ENCODE results near the gene MRGPRX4. TPM values are rescaled to one million over a fixed set of nuclear protein-coding genes. Genes with fewer than 3 reads are reported as not detected.
"Not testable (repeated sequence)": the region's sequence is repeated elsewhere in the genome, so short reads cannot be mapped to it uniquely, and the experiment has no call there.

The MRGPRX4 gene
- total RNA-seq, 2 experiments from 2014 or later, result not detected

- H3K36me3 Mint-ChIP-seq (ENCODE audit: low read depth), result no peaks in the 10 kb centered on the region
- H3K4me3 Mint-ChIP-seq, result no peak overlapping the region
- no peaks in the 10 kb centered on the region for H3K4me1 Mint-ChIP-seq (ENCODE audit: low read depth)
- CTCF ChIA-PET, result no interaction called here
- no peak overlapping the region for H3K27ac Mint-ChIP-seq
- intact Hi-C loops (cut with micrococcal nuclease), result loop anchor here (5.0 kb wide), 1 partner anchor 69 kb away; no protein-coding TSS in a partner anchor
- H3K9me3 Mint-ChIP-seq, result no peaks in the 10 kb centered on the region
- DNase-seq, result no peak
- peaks cover 17% of the 10 kb centered on the region for H3K27me3 Mint-ChIP-seq (ENCODE audit: low read depth)
Observed at GRCh38 chr11:18173225-18173866, 709 bp downstream of the MRGPRX4 start.

- H3K4me3 Mint-ChIP-seq, result no peak overlapping the region
- H3K27me3 Mint-ChIP-seq (ENCODE audit: low read depth), result peaks cover 18% of the 10 kb centered on the region
- H3K36me3 Mint-ChIP-seq (ENCODE audit: low read depth), result no peaks in the 10 kb centered on the region
- DNase-seq, result no peak
- no peaks in the 10 kb centered on the region for H3K9me3 Mint-ChIP-seq
- intact Hi-C loops (cut with micrococcal nuclease), result no loop called here
- H3K27ac Mint-ChIP-seq, result no peak overlapping the region
- CTCF ChIA-PET, result interaction anchor here (0.6 to 1.1 kb wide), 3 partner anchors 15 to 73 kb away, joined by 3 read pairs; no protein-coding TSS in a partner anchor
- H3K4me1 Mint-ChIP-seq (ENCODE audit: low read depth), result no peaks in the 10 kb centered on the region
Observed at GRCh38 chr11:18188796-18189195, 16.2 kb downstream of the MRGPRX4 start.

- DNase-seq; CTCF ChIA-PET; H3K27ac Mint-ChIP-seq; H3K9me3 Mint-ChIP-seq; H3K36me3 Mint-ChIP-seq (ENCODE audit: low read depth); H3K4me1 Mint-ChIP-seq (ENCODE audit: low read depth); H3K4me3 Mint-ChIP-seq; intact Hi-C loops (cut with micrococcal nuclease): not testable (repeated sequence)
- peaks cover 15% of the 10 kb centered on the region for H3K27me3 Mint-ChIP-seq (ENCODE audit: low read depth)
Observed at GRCh38 chr11:18189476-18190245, 17.0 kb downstream of the MRGPRX4 start.

GRCh38 chr11:18191376-18191775 lies 18.7 kb downstream of the MRGPRX4 start:
- intact Hi-C loops (cut with micrococcal nuclease), result no loop called here
- no peak for DNase-seq
- Mint-ChIP-seq H3K4me1 (ENCODE audit: low read depth) (no peaks in the 10 kb centered on the region), H3K36me3 (ENCODE audit: low read depth) (no peaks in the 10 kb centered on the region), H3K9me3 (no peaks in the 10 kb centered on the region), H3K4me3 (no peak overlapping the region), H3K27ac (no peak overlapping the region), H3K27me3 (ENCODE audit: low read depth) (peaks cover 10% of the 10 kb centered on the region)
- CTCF ChIA-PET, result interaction anchor here (1.1 kb wide), 1 partner anchor 414 kb away, joined by 3 read pairs; no protein-coding TSS in a partner anchor

- peak; percentile 26 for DNase-seq
Observed at GRCh38 chr11:18193010-18193409, 20.4 kb downstream of the MRGPRX4 start.

GRCh38 chr11:18196532-18196931 lies 23.9 kb downstream of the MRGPRX4 start:
- DNase-seq, result no peak
- H3K27me3 Mint-ChIP-seq (ENCODE audit: low read depth), result peaks cover 6% of the 10 kb centered on the region
- H3K36me3 Mint-ChIP-seq (ENCODE audit: low read depth), result no peaks in the 10 kb centered on the region
- intact Hi-C loops (cut with micrococcal nuclease), result no loop called here
- no peaks in the 10 kb centered on the region for H3K9me3 Mint-ChIP-seq
- no peak overlapping the region for H3K4me3 Mint-ChIP-seq
- CTCF ChIA-PET, result no interaction called here
- no peak overlapping the region for H3K27ac Mint-ChIP-seq
- H3K4me1 Mint-ChIP-seq (ENCODE audit: low read depth), result no peaks in the 10 kb centered on the region

More at GRCh38 chr11:18193010-18193409, 20.4 kb downstream of the MRGPRX4 start:
- CTCF ChIA-PET, result interaction anchor here (0.5 to 0.7 kb wide), 2 partner anchors 78 to 89 kb away, joined by 3 read pairs; no protein-coding TSS in a partner anchor
- Mint-ChIP-seq H3K36me3 (ENCODE audit: low read depth) (no peaks in the 10 kb centered on the region), H3K27me3 (ENCODE audit: low read depth) (peaks cover 3% of the 10 kb centered on the region), H3K9me3 (no peaks in the 10 kb centered on the region), H3K4me1 (ENCODE audit: low read depth) (no peaks in the 10 kb centered on the region), H3K4me3 (no peak overlapping the region), H3K27ac (no peak overlapping the region)
- intact Hi-C loops (cut with micrococcal nuclease), result no loop called here

- CTCF ChIA-PET; H3K4me1 Mint-ChIP-seq (ENCODE audit: low read depth); H3K27ac Mint-ChIP-seq; H3K9me3 Mint-ChIP-seq; H3K36me3 Mint-ChIP-seq (ENCODE audit: low read depth); intact Hi-C loops (cut with micrococcal nuclease); H3K27me3 Mint-ChIP-seq (ENCODE audit: low read depth); H3K4me3 Mint-ChIP-seq; DNase-seq: not testable (repeated sequence)
Observed at GRCh38 chr11:18197738-18198137, 25.1 kb downstream of the MRGPRX4 start.

GRCh38 chr11:18203723-18204122 lies 31.1 kb downstream of the MRGPRX4 start:
- CTCF ChIA-PET, result interaction anchor here (0.6 to 2.4 kb wide), 14 partner anchors 9 to 473 kb away, joined by 3 to 24 read pairs (median 3); no protein-coding TSS in a partner anchor
- no peak for DNase-seq
- Mint-ChIP-seq H3K27me3 (ENCODE audit: low read depth) (peaks cover 38% of the 10 kb centered on the region), H3K4me3 (no peak overlapping the region), H3K27ac (no peak overlapping the region), H3K36me3 (ENCODE audit: low read depth) (no peaks in the 10 kb centered on the region), H3K9me3 (no peaks in the 10 kb centered on the region), H3K4me1 (ENCODE audit: low read depth) (no peaks in the 10 kb centered on the region)
- intact Hi-C loops (cut with micrococcal nuclease), result loop anchor here (1.0 kb wide), 1 partner anchor 88 kb away; no protein-coding TSS in a partner anchor

GRCh38 chr11:18204220-18204619 lies 31.6 kb downstream of the MRGPRX4 start:
- CTCF ChIA-PET, result interaction anchor here (0.6 to 2.4 kb wide), 13 partner anchors 8 to 473 kb away, joined by 3 to 24 read pairs (median 3); no protein-coding TSS in a partner anchor
- intact Hi-C loops (cut with micrococcal nuclease), result loop anchor here (1.0 kb wide), 1 partner anchor 89 kb away; no protein-coding TSS in a partner anchor
- no peaks in the 10 kb centered on the region for H3K36me3 Mint-ChIP-seq (ENCODE audit: low read depth)
- H3K27ac Mint-ChIP-seq, result no peak overlapping the region
- H3K27me3 Mint-ChIP-seq (ENCODE audit: low read depth), result peaks cover 43% of the 10 kb centered on the region
- H3K4me3 Mint-ChIP-seq, result no peak overlapping the region
- H3K9me3 Mint-ChIP-seq, result no peaks in the 10 kb centered on the region
- DNase-seq, result no peak
- H3K4me1 Mint-ChIP-seq (ENCODE audit: low read depth), result no peaks in the 10 kb centered on the region

- no peaks in the 10 kb centered on the region for H3K4me1 Mint-ChIP-seq (ENCODE audit: low read depth)
- CTCF ChIA-PET, result interaction anchor here (0.9 to 1.8 kb wide), 5 partner anchors 8 to 96 kb away, joined by 3 to 6 read pairs (median 5); no protein-coding TSS in a partner anchor
- H3K27me3 Mint-ChIP-seq (ENCODE audit: low read depth), result peaks cover 47% of the 10 kb centered on the region
- no peak for DNase-seq
- H3K4me3 Mint-ChIP-seq, result no peak overlapping the region
- no peaks in the 10 kb centered on the region for H3K9me3 Mint-ChIP-seq
- no peak overlapping the region for H3K27ac Mint-ChIP-seq
- H3K36me3 Mint-ChIP-seq (ENCODE audit: low read depth), result no peaks in the 10 kb centered on the region
- intact Hi-C loops (cut with micrococcal nuclease), result loop anchor here (1.0 kb wide), 1 partner anchor 89 kb away; no protein-coding TSS in a partner anchor
Observed at GRCh38 chr11:18204771-18205170, 32.1 kb downstream of the MRGPRX4 start.

GRCh38 chr11:18209058-18209457 lies 36.4 kb downstream of the MRGPRX4 start:
- H3K4me3 Mint-ChIP-seq, result no peak overlapping the region
- no peaks in the 10 kb centered on the region for H3K9me3 Mint-ChIP-seq
- no peak overlapping the region for H3K27ac Mint-ChIP-seq
- DNase-seq, result no peak
- H3K36me3 Mint-ChIP-seq (ENCODE audit: low read depth), result no peaks in the 10 kb centered on the region
- H3K27me3 Mint-ChIP-seq (ENCODE audit: low read depth), result peaks cover 52% of the 10 kb centered on the region
- CTCF ChIA-PET, result no interaction called here
- intact Hi-C loops (cut with micrococcal nuclease), result no loop called here
- no peaks in the 10 kb centered on the region for H3K4me1 Mint-ChIP-seq (ENCODE audit: low read depth)

- Mint-ChIP-seq H3K36me3 (ENCODE audit: low read depth) (no peaks in the 10 kb centered on the region), H3K27ac (no peak overlapping the region), H3K4me1 (ENCODE audit: low read depth) (no peaks in the 10 kb centered on the region), H3K4me3 (no peak overlapping the region), H3K27me3 (ENCODE audit: low read depth) (peaks cover 2% of the 10 kb centered on the region), H3K9me3 (no peaks in the 10 kb centered on the region)
- intact Hi-C loops (cut with micrococcal nuclease), result no loop called here
- CTCF ChIA-PET, result interaction anchor here (0.7 kb wide), 1 partner anchor 39 kb away, joined by 3 read pairs; no protein-coding TSS in a partner anchor
- DNase-seq, result no peak
Observed at GRCh38 chr11:18221274-18221876, 48.7 kb downstream of the MRGPRX4 start.
